Measurements from ENCODE around the gene BOK. TPM values are rescaled to one million over a fixed set of nuclear protein-coding genes. Genes with fewer than 3 reads are reported as not detected.

BOK gene
- total RNA-seq, 1 donor from 2014 or later = 13.8 TPM

DNA sequence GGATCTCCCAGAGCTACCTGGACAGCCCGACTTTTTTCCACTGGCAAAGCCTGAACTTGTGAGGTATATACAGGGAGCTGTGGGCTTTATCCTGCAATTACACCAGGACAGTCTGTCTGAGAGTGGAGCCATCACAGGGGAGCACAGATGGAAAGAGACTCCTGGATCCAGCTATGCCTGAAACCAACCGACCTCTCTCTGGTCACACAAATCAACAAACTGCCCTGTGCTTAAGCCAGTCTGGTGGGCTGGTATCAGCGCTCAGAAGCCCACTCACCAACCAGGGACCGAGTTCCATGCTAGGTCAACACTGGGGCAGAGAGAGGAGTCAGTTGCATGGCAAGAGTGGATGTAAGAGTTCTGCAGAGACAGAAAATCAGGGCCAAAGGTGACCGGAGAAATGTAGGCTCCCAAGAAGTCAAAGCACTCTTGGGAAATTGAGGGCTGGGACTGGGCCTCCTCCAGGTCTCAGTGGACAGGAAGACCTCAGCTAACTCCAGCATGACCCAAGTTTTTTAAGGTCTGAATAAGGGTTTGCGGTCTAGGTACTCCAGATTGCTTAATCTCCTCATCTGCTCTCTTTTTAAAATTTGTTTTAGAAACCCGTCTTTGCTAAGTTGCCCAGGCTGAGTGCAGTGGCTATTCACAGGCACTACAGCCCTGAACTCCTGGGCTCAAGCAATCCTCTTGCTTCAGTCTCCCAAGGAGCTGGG is 3.8 kb upstream of the BOK start:
- Mint-ChIP-seq H3K4me1 (ENCODE audit: low read depth, unreplicated experiment) (no peaks in the 10 kb centered on the region), H3K4me3 (ENCODE audit: unreplicated experiment) (no peak overlapping the region), H3K9me3 (ENCODE audit: unreplicated experiment) (peaks cover 19% of the 10 kb centered on the region), H3K27me3 (ENCODE audit: unreplicated experiment) (peaks cover 9% of the 10 kb centered on the region), H3K27ac (ENCODE audit: unreplicated experiment) (no peak overlapping the region), H3K36me3 (ENCODE audit: unreplicated experiment) (peaks cover 24% of the 10 kb centered on the region)
- no peak for DNase-seq
- TF ChIP-seq, protein P1, sequence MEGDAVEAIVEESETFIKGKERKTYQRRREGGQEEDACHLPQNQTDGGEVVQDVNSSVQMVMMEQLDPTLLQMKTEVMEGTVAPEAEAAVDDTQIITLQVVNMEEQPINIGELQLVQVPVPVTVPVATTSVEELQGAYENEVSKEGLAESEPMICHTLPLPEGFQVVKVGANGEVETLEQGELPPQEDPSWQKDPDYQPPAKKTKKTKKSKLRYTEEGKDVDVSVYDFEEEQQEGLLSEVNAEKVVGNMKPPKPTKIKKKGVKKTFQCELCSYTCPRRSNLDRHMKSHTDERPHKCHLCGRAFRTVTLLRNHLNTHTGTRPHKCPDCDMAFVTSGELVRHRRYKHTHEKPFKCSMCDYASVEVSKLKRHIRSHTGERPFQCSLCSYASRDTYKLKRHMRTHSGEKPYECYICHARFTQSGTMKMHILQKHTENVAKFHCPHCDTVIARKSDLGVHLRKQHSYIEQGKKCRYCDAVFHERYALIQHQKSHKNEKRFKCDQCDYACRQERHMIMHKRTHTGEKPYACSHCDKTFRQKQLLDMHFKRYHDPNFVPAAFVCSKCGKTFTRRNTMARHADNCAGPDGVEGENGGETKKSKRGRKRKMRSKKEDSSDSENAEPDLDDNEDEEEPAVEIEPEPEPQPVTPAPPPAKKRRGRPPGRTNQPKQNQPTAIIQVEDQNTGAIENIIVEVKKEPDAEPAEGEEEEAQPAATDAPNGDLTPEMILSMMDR (IDR thresholded peaks at IDR 0.05; ENCODE audit: partially characterized antibody, unreplicated experiment) = no peak

DNA sequence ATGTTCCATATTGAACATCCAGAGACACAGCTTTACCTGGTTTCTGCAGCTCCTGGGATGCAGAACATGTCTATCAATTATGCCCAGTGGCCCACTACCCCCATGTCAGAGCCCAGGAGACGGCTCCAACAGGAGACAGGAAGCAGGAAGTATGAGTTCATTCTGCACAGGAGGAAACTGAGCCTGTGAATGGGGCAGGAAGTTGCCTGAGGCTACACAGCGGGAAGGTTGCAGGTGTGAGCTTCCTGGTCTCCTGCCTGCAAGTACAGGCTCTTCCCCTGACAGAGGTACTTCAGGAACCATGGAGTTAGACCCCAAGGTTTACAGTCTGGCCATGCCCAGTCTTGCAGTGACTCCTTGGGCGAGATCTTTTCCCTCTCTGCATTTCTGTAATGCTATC is 2.8 kb upstream of the BOK start:
- Mint-ChIP-seq H3K4me1 (ENCODE audit: low read depth, unreplicated experiment) (no peaks in the 10 kb centered on the region), H3K36me3 (ENCODE audit: unreplicated experiment) (peaks cover 24% of the 10 kb centered on the region), H3K4me3 (ENCODE audit: unreplicated experiment) (no peak overlapping the region), H3K27ac (ENCODE audit: unreplicated experiment) (no peak overlapping the region), H3K27me3 (ENCODE audit: unreplicated experiment) (peaks cover 14% of the 10 kb centered on the region), H3K9me3 (ENCODE audit: unreplicated experiment) (peaks cover 19% of the 10 kb centered on the region)
- TF ChIP-seq, protein P1 (IDR thresholded peaks at IDR 0.05; ENCODE audit: partially characterized antibody, unreplicated experiment) = no peak
- no peak for DNase-seq

DNA sequence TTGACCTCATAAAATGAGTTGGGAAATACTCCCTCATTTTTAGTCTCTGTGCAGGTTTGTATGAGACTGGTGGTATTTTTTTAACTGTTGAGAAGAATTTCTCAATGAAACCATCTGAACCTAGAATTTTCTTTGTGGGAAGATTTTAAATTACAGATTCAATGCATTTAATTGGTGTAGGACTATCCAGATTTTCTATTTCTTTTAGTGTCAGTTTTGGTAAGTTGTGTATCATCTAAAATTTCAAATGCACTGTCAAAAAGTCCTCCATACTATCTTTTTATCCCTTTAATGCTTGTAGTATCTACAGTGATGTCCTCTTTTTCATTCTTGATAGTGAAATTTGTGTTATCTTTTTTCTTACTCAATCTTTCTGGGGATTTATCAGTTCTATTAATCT is 1.8 kb upstream of the BOK start:
- TF ChIP-seq, protein P1 (IDR thresholded peaks at IDR 0.05; ENCODE audit: partially characterized antibody, unreplicated experiment) = no peak
- H3K27me3 Mint-ChIP-seq (ENCODE audit: unreplicated experiment) = peaks cover 14% of the 10 kb centered on the region
- no peak for DNase-seq
- no peaks in the 10 kb centered on the region for H3K4me1 Mint-ChIP-seq (ENCODE audit: low read depth, unreplicated experiment)
- peaks cover 24% of the 10 kb centered on the region for H3K36me3 Mint-ChIP-seq (ENCODE audit: unreplicated experiment)
- no peak overlapping the region for H3K27ac Mint-ChIP-seq (ENCODE audit: unreplicated experiment)
- peaks cover 19% of the 10 kb centered on the region for H3K9me3 Mint-ChIP-seq (ENCODE audit: unreplicated experiment)
- H3K4me3 Mint-ChIP-seq (ENCODE audit: unreplicated experiment) = no peak overlapping the region

DNA sequence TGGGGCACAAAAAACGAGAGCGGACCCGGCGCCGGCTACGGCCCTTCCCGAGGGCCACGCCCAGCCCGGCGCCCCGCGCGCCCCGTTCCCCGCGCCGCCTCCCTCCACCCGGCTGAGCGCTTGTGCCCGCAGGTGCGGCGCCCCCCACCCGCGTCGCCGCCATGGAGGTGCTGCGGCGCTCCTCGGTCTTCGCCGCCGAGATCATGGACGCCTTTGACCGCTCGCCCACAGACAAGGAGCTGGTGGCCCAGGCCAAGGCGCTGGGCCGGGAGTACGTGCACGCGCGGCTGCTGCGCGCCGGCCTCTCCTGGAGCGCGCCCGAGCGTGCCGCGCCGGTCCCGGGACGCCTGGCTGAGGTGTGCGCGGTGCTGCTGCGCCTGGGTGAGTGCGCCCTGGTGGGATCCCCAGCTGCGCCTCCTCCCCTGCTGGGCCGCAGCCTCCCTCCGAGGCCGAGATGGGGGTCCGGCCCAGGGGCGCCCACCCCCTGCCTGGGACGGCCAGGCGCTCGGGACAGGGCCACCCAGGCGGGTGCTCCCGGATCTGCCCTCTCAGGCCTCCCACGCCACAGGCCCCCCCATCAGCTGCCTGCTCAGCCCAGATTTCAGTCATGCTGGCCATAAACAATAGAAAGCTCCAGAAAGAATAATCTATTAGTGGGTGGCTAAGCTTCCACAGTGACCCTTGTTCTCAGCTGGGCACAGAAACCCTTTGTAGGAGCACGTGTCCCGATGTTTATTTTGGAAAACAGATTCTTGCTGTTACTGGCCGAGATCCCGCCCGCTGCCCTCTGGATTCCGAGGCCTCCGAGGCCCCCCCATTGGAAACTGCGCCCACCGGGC is 997 bp downstream of the BOK start:
- Mint-ChIP-seq H3K4me1 (ENCODE audit: low read depth, unreplicated experiment) (no peaks in the 10 kb centered on the region), H3K36me3 (ENCODE audit: unreplicated experiment) (peaks cover 19% of the 10 kb centered on the region), H3K27me3 (ENCODE audit: unreplicated experiment) (peaks cover 13% of the 10 kb centered on the region), H3K9me3 (ENCODE audit: unreplicated experiment) (peaks cover 15% of the 10 kb centered on the region), H3K27ac (ENCODE audit: unreplicated experiment) (peak overlapping the region; percentile 38), H3K4me3 (ENCODE audit: unreplicated experiment) (peak overlapping the region; percentile 57)
- DNase-seq = peak; percentile 14
- TF ChIP-seq, protein P1 (IDR thresholded peaks at IDR 0.05; ENCODE audit: partially characterized antibody, unreplicated experiment) = no peak
